Muscle layer of duodenum (tissue), 2 donors: ENCODE results near the gene GEN1.
"Not testable (repeated sequence)": the region's sequence is repeated elsewhere in the genome, so short reads cannot be mapped to it uniquely, and the experiment has no call there.

Experiments used
- H3K27ac ChIP-seq: one replicate; pipeline ENCODE4 v1.7.0; 2013; ENCODE audit warnings: mild to moderate bottlenecking, low read length
- H3K27me3 ChIP-seq: one replicate; pipeline ENCODE4 v1.7.0; 2013; ENCODE audit warnings: low read depth, mild to moderate bottlenecking, control low read depth, low read length
- H3K36me3 ChIP-seq, 2 donors: one replicate each; pipeline ENCODE4 v1.7.0; 2013; ENCODE audit warnings: low read length in 2 of 2, control low read depth in 1 of 2, mild to moderate bottlenecking in 1 of 2; ENCODE audit not compliant: insufficient read depth in 2 of 2, control insufficient read depth in 1 of 2
- H3K4me1 ChIP-seq, 2 donors: one replicate each; pipeline ENCODE4 v1.7.0; 2013; ENCODE audit warnings: low read length in 2 of 2, mild to moderate bottlenecking in 2 of 2, control low read depth in 1 of 2, moderate library complexity in 1 of 2; ENCODE audit not compliant: insufficient read depth in 2 of 2, control insufficient read depth in 1 of 2
- H3K4me3 ChIP-seq, 2 donors: one replicate each; pipeline ENCODE4 v1.7.0; 2013; ENCODE audit warnings: low read length in 2 of 2, low read depth in 1 of 2, mild to moderate bottlenecking in 1 of 2
- H3K9me3 ChIP-seq, 2 donors: one replicate each; pipeline ENCODE4 v1.7.0; 2013; ENCODE audit warnings: low read length in 2 of 2, control low read depth in 1 of 2, mild to moderate bottlenecking in 1 of 2; ENCODE audit not compliant: control insufficient read depth in 1 of 2
- donor health status: healthy.

Gene GEN1

DNA sequence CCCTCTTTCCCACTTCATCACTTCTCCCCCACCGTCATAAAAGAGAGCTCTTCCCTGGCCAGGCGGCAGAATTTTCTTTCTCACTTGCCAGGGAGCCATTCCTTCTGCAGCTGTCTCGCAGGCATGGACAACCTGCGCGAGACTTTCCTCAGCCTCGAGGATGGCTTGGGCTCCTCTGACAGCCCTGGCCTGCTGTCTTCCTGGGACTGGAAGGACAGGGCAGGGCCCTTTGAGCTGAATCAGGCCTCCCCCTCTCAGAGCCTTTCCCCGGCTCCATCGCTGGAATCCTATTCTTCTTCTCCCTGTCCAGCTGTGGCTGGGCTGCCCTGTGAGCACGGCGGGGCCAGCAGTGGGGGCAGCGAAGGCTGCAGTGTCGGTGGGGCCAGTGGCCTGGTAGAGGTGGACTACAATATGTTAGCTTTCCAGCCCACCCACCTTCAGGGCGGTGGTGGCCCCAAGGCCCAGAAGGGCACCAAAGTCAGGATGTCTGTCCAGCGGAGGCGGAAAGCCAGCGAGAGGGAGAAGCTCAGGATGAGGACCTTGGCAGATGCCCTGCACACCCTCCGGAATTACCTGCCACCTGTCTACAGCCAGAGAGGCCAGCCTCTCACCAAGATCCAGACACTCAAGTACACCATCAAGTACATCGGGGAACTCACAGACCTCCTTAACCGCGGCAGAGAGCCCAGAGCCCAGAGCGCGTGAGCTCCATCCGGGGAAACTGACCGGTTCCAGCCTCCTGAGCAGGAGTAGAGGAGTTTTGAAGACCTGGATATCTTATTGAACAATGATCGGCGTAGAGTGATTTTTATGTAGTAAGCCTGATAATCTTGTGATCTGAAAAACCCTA is 62.7 kb downstream of the GEN1 start, which contains the start of gene MSGN1:
Gene MSGN1, plus strand, starts transcription at position 65 of the 850 bp plus-strand sequence. Its CDS starts 59 bp downstream, at position 124.
- Histone ChIP-seq H3K27ac (no peak within 1 kb of the TSS), H3K27me3 (no peaks in the 10 kb centered on the region)

DNA sequence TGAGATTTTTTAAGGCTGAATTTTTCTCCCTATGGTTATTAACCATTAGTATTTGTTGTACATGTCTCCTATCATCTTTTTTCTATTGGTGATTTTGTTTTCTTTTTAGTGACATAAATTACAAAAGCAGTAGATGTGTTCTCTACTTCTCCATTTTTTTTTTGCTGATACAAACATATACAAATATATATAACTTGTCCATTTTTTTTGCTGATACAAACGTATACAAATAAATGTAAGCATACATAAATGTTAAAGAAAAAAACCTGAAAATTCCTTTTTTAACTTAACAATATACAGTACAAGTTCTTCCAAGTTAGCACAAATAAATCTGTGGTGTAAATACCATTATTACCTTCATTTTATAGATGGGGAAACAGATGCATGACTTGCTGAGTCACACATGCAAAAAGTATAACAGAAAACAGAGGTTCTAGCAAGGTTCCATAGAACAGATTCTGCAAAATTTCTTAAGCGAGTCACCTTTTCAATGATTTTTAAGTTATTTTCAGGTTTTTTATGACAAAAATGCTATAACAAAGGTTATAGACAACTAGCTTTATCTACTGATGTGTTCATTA is 64.4 kb downstream of the GEN1 start:
- no peak overlapping the region for H3K27ac ChIP-seq
- peaks cover 0 to 22% of the 10 kb centered on the region in 2 donors for H3K4me1 ChIP-seq
- no peak overlapping the region for H3K4me3 ChIP-seq
- H3K36me3 ChIP-seq: no peaks in the 10 kb centered on the region
- H3K27me3 ChIP-seq: no peaks in the 10 kb centered on the region
- no peaks in the 10 kb centered on the region for H3K9me3 ChIP-seq

More for the DNA sequence above, 62.7 kb downstream of the GEN1 start, which contains the start of gene MSGN1:
- no peak within 1 kb of the TSS for H3K4me3 ChIP-seq
- no peaks in the 10 kb centered on the region for H3K9me3 ChIP-seq
- H3K4me1 ChIP-seq: peaks cover 0 to 8% of the 10 kb centered on the region in 2 donors
- H3K36me3 ChIP-seq: no peaks in the 10 kb centered on the region

DNA sequence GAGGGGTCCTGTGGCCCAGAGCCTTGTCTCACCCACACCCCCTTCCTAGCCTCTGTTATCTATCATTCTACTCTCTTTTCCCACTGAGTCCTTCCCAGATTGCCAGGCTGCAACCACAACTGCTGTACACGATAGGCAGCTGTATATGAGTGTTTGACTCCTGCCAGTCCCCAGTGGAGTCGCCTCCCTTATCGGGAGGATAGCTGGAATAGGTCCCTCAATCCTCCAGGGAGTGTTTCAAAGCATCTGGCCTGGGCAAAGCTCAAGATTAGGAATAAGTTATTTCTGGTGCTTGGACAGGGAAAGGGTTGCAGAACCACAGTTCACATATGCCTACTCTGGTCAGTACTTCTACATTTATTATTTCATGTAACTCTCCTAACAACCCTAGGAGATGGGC is 67.1 kb downstream of the GEN1 start:
- Histone ChIP-seq H3K4me1 (peaks cover 0 to 22% of the 10 kb centered on the region in 2 donors), H3K9me3 (no peaks in the 10 kb centered on the region), H3K27me3 (no peaks in the 10 kb centered on the region), H3K36me3 (no peaks in the 10 kb centered on the region), H3K4me3 (no peak overlapping the region), H3K27ac (no peak overlapping the region)

DNA sequence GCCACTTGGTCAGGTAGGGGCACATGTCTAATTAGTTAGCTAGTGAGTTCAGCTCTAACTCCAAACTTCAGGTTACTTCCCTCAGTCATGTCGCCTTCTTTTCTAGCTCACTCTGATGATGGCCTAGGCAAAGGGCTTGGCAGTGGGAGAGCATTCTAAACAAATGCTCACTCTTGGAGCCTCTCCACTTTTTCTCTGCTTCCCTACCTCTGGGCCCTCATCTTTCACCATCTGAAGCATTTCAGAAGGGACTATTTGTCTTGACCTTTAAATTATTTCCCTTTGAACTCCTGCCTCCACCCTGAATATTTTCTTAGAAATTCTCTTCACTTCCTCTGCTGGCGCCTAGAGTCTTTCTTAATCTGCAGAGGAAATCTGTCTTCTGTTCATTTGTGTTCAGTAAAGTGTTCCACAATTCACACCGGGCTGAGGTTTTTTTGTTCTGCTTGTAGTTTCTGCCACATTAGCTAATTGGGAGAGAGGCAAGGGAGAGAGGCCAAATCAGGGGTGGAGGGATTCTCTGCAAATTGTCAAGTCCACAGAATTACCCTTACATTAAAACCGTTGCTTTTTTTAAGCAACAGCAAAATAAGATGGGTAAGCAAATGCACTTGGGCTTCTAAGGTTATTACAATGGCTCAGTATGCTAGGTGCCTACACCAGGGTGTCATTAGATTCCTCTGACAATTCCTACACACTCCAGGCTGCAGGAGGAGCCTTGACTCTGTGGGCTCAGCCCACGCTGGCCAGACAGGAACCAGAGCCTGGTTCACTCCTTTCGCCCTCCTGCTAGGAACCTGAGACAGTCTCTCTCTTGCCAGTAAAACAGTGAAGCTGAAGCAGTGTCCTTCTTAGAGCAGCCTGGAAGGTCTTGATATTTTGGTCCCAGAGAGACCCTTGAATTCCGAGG is 67.9 kb downstream of the GEN1 start:
- peaks cover 0 to 22% of the 10 kb centered on the region in 2 donors for H3K4me1 ChIP-seq
- H3K36me3 ChIP-seq: no peaks in the 10 kb centered on the region
- H3K27ac ChIP-seq: no peak overlapping the region
- H3K9me3 ChIP-seq: no peaks in the 10 kb centered on the region
- H3K27me3 ChIP-seq: no peaks in the 10 kb centered on the region
- H3K4me3 ChIP-seq: no peak overlapping the region

DNA sequence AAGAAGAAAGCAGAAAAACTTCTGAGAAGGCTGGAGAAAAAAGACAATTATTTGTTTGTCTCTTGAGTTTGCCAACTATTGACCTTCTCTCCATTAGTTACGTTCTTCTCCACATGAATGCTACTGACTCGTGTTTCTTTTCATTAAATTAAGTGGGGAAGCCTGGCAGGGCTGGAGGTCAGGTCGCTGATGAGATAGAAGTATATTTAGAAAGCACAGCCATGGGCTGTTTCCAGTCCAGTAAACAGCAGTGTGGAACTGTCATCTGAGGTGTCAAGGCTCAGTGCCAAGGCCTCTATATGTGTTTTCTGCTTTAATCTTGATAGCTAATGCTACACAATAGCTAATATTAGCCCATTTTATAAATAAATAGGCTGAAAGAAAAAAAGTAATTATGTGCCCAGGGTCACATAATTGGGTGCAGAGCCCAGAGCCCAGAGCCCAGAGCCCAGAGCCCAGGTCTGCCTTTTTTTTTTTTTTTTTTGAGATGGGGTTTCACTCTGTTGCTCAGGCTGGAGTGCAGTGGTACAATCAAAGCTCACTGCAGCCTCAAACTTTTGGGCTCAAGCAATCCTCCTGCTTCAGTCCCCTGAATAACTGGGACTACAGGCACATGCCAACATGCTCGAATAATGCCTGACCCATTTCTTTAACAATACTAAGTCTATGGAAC is 68.6 kb downstream of the GEN1 start:
- no peaks in the 10 kb centered on the region for H3K36me3 ChIP-seq
- no peaks in the 10 kb centered on the region for H3K27me3 ChIP-seq
- H3K4me1 ChIP-seq: peaks cover 0 to 22% of the 10 kb centered on the region in 2 donors
- no peaks in the 10 kb centered on the region for H3K9me3 ChIP-seq
- no peak overlapping the region for H3K4me3 ChIP-seq
- H3K27ac ChIP-seq: no peak overlapping the region

DNA sequence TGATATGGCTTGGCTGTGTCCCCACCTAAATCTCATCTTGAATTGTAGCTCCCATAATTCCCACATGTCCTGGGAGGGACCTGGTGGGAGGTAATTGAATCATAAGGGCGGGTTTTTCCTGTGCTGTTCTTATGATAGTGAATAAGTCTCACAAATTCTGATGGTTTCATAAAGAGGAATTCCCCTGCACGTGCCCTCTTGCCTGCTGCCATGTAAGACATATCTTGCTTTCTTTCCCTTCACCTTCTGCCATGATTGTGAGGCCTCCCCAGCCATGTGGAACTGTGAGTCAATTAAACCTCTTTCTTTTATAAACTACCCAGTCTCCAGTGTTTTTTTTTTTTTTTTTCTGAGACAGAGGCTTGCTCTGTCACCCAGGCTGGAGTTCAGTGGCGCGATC is 69.7 kb downstream of the GEN1 start:
- H3K4me3 ChIP-seq, H3K36me3 ChIP-seq, H3K27me3 ChIP-seq, H3K27ac ChIP-seq, H3K9me3 ChIP-seq: not testable (repeated sequence)
- peaks cover 0 to 22% of the 10 kb centered on the region in 2 donors for H3K4me1 ChIP-seq

DNA sequence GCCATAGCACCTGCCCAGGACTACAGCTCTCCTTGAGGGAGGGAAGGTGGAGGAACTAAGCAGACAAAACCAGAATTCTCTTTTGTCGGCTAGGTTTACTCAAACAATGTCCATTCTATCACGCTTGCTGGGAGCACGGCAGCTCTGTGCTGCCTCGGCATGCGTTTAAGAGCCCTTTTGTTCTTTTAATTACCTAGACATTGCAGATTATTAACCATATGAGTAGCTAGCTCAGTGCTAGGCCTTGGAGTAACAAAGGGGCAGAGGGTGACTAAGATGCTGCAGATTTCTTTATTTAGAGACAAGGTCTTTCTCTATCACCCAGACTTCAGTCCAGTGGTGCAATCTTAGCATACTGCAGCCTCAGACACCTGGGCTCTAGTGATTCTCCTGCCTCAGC is 73.4 kb downstream of the GEN1 start:
- Histone ChIP-seq H3K9me3 (no peaks in the 10 kb centered on the region), H3K4me1 (peaks cover 0 to 14% of the 10 kb centered on the region in 2 donors), H3K4me3 (no peak overlapping the region), H3K36me3 (no peaks in the 10 kb centered on the region), H3K27me3 (no peaks in the 10 kb centered on the region), H3K27ac (no peak overlapping the region)

DNA sequence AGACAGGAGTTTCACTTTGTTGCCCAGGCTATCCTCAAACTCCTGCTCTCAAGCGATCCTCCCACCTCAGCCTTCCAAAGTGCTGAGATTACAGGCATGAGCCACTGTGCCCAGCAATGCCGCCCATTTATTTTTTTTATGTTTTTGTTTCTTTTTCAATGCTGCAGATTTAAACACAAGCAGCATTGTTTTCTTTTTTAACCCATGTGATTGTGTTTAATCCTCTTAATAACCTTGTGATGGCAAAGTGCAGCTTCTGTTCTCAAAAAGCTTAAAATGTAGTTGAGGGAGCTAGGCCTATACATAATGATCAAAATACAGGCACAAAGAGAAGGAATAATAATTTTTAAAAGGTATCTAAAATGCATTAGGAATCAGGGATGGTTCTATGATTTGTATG is 73.8 kb downstream of the GEN1 start:
- Histone ChIP-seq H3K27me3 (no peaks in the 10 kb centered on the region), H3K4me1 (peaks cover 0 to 10% of the 10 kb centered on the region in 2 donors), H3K9me3 (no peaks in the 10 kb centered on the region), H3K4me3 (no peak overlapping the region), H3K27ac (no peak overlapping the region), H3K36me3 (no peaks in the 10 kb centered on the region)

DNA sequence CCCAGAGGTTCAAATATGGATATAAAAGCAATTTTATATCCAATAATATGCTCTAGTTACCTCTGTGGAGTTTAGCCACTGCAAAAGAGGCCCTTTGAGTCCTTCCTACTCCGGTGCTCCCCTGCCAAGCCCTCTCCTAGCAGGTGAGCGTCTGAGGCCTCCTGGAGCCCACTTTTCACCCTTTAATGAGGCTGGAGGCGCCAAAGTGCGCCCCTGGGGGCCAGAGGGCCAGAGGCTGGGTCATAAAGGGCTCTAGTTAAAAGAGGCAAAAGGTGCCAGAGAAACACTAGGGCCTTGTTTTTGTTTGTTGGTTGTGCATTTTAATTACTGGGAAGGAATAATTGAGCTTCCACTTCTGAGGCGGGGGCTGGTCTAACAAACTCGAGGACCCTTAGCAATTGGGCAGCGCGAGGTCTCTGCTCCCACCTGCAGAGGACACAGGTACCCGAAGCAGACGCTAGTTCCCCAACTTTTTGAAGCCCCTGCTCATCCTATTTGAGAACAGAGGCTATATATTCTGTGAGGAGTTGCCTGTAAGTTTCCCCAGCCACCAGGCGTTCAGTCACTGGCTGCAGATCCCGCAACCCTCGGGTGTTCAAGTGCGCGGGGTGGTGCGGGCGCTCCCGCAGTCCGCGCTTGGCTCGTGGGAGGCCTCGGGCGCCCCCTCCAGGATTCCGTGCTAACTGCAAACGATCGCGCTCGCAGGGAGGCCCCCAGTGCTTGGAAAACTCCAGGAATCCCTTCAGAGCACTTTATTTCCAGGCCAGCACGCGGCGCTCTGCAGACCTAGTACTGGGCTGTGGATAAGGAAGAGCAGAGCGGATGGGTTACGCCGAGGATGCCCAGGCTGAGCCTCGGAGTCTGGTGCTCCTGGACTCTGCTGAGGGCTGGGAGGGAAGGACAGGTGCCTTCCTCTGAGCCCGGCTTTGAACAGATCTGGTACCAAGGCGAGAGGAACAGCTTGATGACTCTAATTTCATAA is 76.4 kb downstream of the GEN1 start:
- Histone ChIP-seq H3K27ac (no peak overlapping the region), H3K4me3 (peak overlapping the region in 1 of 2 donors; percentile 2), H3K27me3 (no peaks in the 10 kb centered on the region), H3K36me3 (no peaks in the 10 kb centered on the region), H3K9me3 (no peaks in the 10 kb centered on the region), H3K4me1 (peaks cover 0 to 7% of the 10 kb centered on the region in 2 donors)

DNA sequence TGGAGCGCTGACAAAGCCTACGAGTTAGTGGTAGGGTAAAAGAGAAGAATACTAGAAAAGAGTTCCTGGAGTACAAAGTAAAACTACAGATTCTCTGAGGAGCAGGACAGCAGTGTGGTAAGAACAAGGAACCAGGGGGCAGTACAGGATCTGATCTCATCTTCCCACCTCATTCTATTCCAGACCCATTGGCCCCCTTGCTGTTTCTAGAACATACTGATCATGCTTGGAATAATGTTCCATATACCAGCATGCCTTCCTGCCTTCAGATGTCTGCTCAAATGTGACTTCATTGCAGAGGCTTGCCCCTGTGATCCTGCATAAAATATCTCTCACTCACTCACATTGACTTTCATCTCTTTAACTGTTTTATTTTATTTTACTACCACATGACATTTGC is 81.6 kb downstream of the GEN1 start:
- Histone ChIP-seq H3K4me3 (no peak overlapping the region), H3K4me1 (peaks cover 0 to 5% of the 10 kb centered on the region in 2 donors), H3K27ac (no peak overlapping the region), H3K27me3 (no peaks in the 10 kb centered on the region), H3K9me3 (no peaks in the 10 kb centered on the region), H3K36me3 (no peaks in the 10 kb centered on the region)
